Cardiac fibroblast (primary cell): Measurements from ENCODE around the gene STOX2.

Source experiments
- DNase-seq, 2 donors: peaks; one replicate each; pipeline versions ENCODE4 v3.0.0 to v3.0.0-alpha.2; 2010; ENCODE audit warnings: low read depth in 2 of 2
- H3K4me3 ChIP-seq, 2 donors: replicated peaks in 1 of 2; 1 replicate in 1 of 2; 2 replicates in 1 of 2; pipeline ENCODE4 v1.5.1; 2011; ENCODE audit warnings: low read depth in 2 of 2, low read length in 2 of 2, mild to moderate bottlenecking in 2 of 2, moderate library complexity in 1 of 2
- CTCF ChIP-seq: IDR thresholded peaks from one replicate; pipeline ENCODE4 v1.5.1; 2011; ENCODE audit warnings: low read depth, mild to moderate bottlenecking, low read length, inconsistent platforms

Gene STOX2

GRCh38 chr4:183999435-183999834 is 94.3 kb downstream of the STOX2 start:
- DNase-seq = no peak
- no peak for TF ChIP-seq CTCF
- no peak overlapping the region for H3K4me3 ChIP-seq

- TF ChIP-seq CTCF = no peak
- no peak for DNase-seq
- no peak overlapping the region for H3K4me3 ChIP-seq
Observed at GRCh38 chr4:184000457-184001396, 95.6 kb downstream of the STOX2 start.

GRCh38 chr4:184003433-184003832 is 98.3 kb downstream of the STOX2 start:
- no peak for TF ChIP-seq CTCF
- H3K4me3 ChIP-seq = no peak overlapping the region
- no peak for DNase-seq

- peak in 1 of 2 donors; percentile 8 for DNase-seq
- H3K4me3 ChIP-seq = no peak overlapping the region
- TF ChIP-seq CTCF = no peak
Observed at GRCh38 chr4:184007891-184008290, 102.8 kb downstream of the STOX2 start.

GRCh38 chr4:184010696-184011095 is 105.6 kb downstream of the STOX2 start:
- DNase-seq = no peak
- no peak overlapping the region for H3K4me3 ChIP-seq
- no peak for TF ChIP-seq CTCF

GRCh38 chr4:184011826-184012380 is 106.8 kb downstream of the STOX2 start:
- no peak for DNase-seq
- no peak for TF ChIP-seq CTCF
- H3K4me3 ChIP-seq = no peak overlapping the region
